HepG2 (cell line): ENCODE measurements around the gene COLGALT1. TPM values are rescaled to one million over a fixed set of nuclear protein-coding genes. Genes with fewer than 3 reads are reported as not detected.
A peak's percentile ranks its signal among the peaks of the same experiment; 100 is the strongest.

Experiments used
- FOXC1 ChIP-seq: sonication (generic); formaldehyde crosslinking; IDR thresholded peaks from 2 replicates; pipeline ENCODE4 v1.8.0; 2022; ENCODE audit warnings: mild to moderate bottlenecking, missing genetic modification reagents, borderline replicate concordance
- MAFG ChIP-seq: sonication (generic); formaldehyde crosslinking; IDR thresholded peaks from 2 replicates; pipeline ENCODE4 v1.5.1; 2020; ENCODE audit warnings: mild to moderate bottlenecking, missing genetic modification reagents
- MBD4 ChIP-seq: IDR thresholded peaks from 2 replicates; pipeline ENCODE4 v1.6.1; 2012; ENCODE audit warnings: low read length, inconsistent platforms, borderline replicate concordance
- ZNF20 ChIP-seq: sonication (generic); formaldehyde crosslinking; IDR thresholded peaks from 2 replicates; pipeline ENCODE4 v1.4.0; 2020; ENCODE audit warnings: mild to moderate bottlenecking, moderate library complexity, missing genetic modification reagents
- ZNF274 ChIP-seq: sonication (generic); formaldehyde crosslinking; IDR thresholded peaks from 2 replicates; pipeline ENCODE4 v1.5.1; 2020; ENCODE audit warnings: mild to moderate bottlenecking, missing genetic modification reagents
- ZNF318 ChIP-seq: sonication (generic); formaldehyde crosslinking; IDR thresholded peaks from 2 replicates; pipeline ENCODE4 v1.4.0; 2020; ENCODE audit warnings: mild to moderate bottlenecking, missing genetic modification reagents
- ZNF333 ChIP-seq: sonication (generic); formaldehyde crosslinking; IDR thresholded peaks from 2 replicates; pipeline ENCODE4 v1.4.0; 2020; ENCODE audit warnings: mild to moderate bottlenecking, missing genetic modification reagents, borderline replicate concordance
- ZNF629 ChIP-seq: sonication (generic); formaldehyde crosslinking; conservative IDR thresholded peaks from 2 replicates; pipeline ENCODE4 v1.5.0; 2020; ENCODE audit warnings: missing genetic modification reagents
- polyA plus RNA-seq, 8 experiments: library from polyadenylated mRNA; depleted of rRNA in 3 of 8; stranded (reverse) in 7 of 8; unstranded in 1 of 8; fragments of >200 nt; fragmentation: Illumina TruSeq in 4 of 8; extraction: Trizol in 4 of 8; gene quantifications; 2 replicates each; pipeline versions ENCODE4 v1.2.1 to v1.2.3, GENCODE V29; 2011 to 2016; ENCODE audit warnings: low read depth in 4 of 8, missing spikeins in 1 of 8, mixed read lengths in 1 of 8; ENCODE audit not compliant: insufficient read depth in 1 of 8
- total RNA-seq, 5 experiments: library from RNA; depleted of rRNA; stranded (reverse); fragments of >200 nt; fragmentation: Illumina TruSeq; extraction: Trizol; gene quantifications; 2 replicates each; pipeline ENCODE4 v1.2.3, GENCODE V29; 2016; ENCODE audit warnings: low read depth in 1 of 5
- TF ChIP-seq, protein P1 (sequence below): sonication (generic); formaldehyde crosslinking; IDR thresholded peaks from 2 replicates; pipeline ENCODE4 v1.4.0; 2020; ENCODE audit warnings: missing genetic modification reagents, mild to moderate bottlenecking, borderline replicate concordance
- TF ChIP-seq, protein P2 (sequence below): sonication (generic); formaldehyde crosslinking; conservative IDR thresholded peaks from 2 replicates; pipeline ENCODE4 v1.4.0; 2020; ENCODE audit warnings: missing genetic modification reagents
- TF ChIP-seq, protein P3 (sequence below): sonication (generic); formaldehyde crosslinking; IDR thresholded peaks from 2 replicates; pipeline ENCODE4 v1.4.0; 2020; ENCODE audit warnings: missing genetic modification reagents, low read depth, mild to moderate bottlenecking, borderline replicate concordance
- TF ChIP-seq, protein P4 (sequence below): sonication (generic); formaldehyde crosslinking; IDR thresholded peaks from 2 replicates; pipeline ENCODE4 v1.4.0; 2020; ENCODE audit warnings: missing genetic modification reagents, borderline replicate concordance

Gene COLGALT1
- total and polyA plus RNA-seq, 2 of the 13 experiments (the other 11 are each of a cell fraction or from before 2014, with no cell fraction given) = 58.0 to 211 TPM

DNA sequence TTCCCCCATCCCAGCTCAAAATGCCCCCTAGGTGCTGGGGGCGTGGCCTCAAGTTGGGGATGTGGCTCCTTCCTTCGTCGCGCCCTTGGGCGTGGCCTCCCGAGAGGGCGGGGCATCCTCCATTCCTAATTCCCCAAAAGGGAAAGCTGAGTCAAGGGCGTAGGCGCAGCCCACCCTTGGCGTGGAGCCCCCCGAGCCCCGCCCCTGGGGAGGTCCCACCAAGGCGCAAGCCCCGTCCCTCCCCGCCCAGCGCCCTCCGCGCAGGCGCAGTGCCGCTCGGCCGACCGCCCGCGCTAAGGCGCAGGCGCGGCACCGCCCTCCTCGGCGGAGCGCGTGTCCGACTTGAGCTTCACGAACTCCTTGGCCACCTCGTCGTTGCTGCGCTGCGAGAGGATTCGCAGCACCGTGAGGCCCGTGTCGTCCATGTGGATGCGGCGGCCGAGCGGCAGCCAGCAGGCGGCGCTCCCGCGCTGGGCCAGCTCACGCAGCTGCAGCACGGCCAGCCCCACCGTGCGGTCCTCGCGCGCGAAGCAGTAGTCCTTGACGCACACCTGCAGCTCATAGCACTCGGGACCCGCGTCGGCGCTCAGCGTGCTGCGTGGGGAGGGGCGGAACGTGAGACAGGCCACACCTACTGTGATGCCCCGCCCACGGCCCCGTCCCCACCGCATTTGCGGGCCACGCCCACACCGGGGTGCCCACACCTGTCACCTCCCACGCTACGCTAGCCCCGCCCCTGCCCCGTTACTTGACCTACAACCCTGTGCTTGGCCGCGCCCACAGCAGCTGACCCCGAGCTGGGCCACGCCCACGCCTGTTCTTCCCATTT, 50.5 kb downstream of the COLGALT1 start (continued):
- TF ChIP-seq ZNF274 = peak; percentile 99
- TF ChIP-seq ZNF20 (CRISPR knock-in tag) = no peak
- no peak for TF ChIP-seq MAFG (CRISPR knock-in tag)
- TF ChIP-seq, protein P1, sequence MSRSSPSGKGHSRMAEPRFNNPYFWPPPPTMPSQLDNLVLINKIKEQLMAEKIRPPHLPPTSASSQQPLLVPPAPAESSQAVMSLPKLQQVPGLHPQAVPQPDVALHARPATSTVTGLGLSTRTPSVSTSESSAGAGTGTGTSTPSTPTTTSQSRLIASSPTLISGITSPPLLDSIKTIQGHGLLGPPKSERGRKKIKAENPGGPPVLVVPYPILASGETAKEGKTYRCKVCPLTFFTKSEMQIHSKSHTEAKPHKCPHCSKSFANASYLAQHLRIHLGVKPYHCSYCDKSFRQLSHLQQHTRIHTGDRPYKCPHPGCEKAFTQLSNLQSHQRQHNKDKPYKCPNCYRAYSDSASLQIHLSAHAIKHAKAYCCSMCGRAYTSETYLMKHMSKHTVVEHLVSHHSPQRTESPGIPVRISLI (CRISPR knock-in tag) = peak; percentile 71; the same call in 1 of the 2 replicates
- TF ChIP-seq, protein P2, sequence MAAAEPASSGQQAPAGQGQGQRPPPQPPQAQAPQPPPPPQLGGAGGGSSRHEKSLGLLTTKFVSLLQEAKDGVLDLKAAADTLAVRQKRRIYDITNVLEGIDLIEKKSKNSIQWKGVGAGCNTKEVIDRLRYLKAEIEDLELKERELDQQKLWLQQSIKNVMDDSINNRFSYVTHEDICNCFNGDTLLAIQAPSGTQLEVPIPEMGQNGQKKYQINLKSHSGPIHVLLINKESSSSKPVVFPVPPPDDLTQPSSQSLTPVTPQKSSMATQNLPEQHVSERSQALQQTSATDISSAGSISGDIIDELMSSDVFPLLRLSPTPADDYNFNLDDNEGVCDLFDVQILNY (CRISPR knock-in tag) = peak; percentile 66
- peak; percentile 100 for TF ChIP-seq FOXC1 (CRISPR knock-in tag)
- TF ChIP-seq ZNF629 (CRISPR knock-in tag) = peak; percentile 60
- 0 out of 2 replicates have a peak, but pooled peaks have one; percentile 86 for TF ChIP-seq ZNF333 (CRISPR knock-in tag)
- TF ChIP-seq, protein P3, sequence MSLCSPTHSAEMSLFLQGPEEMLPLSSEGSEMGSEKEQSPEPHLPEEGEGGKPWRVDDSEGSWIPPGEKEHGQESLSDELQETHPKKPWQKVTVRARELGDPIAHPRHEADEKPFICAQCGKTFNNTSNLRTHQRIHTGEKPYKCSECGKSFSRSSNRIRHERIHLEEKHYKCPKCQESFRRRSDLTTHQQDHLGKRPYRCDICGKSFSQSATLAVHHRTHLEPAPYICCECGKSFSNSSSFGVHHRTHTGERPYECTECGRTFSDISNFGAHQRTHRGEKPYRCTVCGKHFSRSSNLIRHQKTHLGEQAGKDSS (CRISPR knock-in tag) = peak; percentile 96
- peak; percentile 99 for TF ChIP-seq ZNF318 (CRISPR knock-in tag)
- no peak for TF ChIP-seq MBD4
- TF ChIP-seq, protein P4, sequence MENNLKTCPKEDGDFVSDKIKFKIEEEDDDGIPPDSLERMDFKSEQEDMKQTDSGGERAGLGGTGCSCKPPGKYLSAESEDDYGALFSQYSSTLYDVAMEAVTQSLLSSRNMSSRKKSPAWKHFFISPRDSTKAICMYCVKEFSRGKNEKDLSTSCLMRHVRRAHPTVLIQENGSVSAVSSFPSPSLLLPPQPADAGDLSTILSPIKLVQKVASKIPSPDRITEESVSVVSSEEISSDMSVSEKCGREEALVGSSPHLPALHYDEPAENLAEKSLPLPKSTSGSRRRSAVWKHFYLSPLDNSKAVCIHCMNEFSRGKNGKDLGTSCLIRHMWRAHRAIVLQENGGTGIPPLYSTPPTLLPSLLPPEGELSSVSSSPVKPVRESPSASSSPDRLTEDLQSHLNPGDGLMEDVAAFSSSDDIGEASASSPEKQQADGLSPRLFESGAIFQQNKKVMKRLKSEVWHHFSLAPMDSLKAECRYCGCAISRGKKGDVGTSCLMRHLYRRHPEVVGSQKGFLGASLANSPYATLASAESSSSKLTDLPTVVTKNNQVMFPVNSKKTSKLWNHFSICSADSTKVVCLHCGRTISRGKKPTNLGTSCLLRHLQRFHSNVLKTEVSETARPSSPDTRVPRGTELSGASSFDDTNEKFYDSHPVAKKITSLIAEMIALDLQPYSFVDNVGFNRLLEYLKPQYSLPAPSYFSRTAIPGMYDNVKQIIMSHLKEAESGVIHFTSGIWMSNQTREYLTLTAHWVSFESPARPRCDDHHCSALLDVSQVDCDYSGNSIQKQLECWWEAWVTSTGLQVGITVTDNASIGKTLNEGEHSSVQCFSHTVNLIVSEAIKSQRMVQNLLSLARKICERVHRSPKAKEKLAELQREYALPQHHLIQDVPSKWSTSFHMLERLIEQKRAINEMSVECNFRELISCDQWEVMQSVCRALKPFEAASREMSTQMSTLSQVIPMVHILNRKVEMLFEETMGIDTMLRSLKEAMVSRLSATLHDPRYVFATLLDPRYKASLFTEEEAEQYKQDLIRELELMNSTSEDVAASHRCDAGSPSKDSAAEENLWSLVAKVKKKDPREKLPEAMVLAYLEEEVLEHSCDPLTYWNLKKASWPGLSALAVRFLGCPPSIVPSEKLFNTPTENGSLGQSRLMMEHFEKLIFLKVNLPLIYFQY (CRISPR knock-in tag) = peak; percentile 75
